Endodermal cell (in vitro differentiated cells): ENCODE data around the gene SPIRE2. TPM values are rescaled to one million over a fixed set of nuclear protein-coding genes. Genes with fewer than 3 reads are reported as not detected.
"Not testable (repeated sequence)": the region's sequence is repeated elsewhere in the genome, so short reads cannot be mapped to it uniquely, and the experiment has no call there.

Source experiments
- DNase-seq: peaks from one replicate; pipeline ENCODE4 v3.0.0-alpha.2; 2017
- H3K27ac ChIP-seq: 2 replicates; pipeline ENCODE4 v1.5.1; 2013; ENCODE audit warnings: mild to moderate bottlenecking, low read depth, low read length, moderate library complexity
- H3K27me3 ChIP-seq: 2 replicates; pipeline ENCODE4 v1.6.1; 2013; ENCODE audit warnings: mild to moderate bottlenecking, low read length, moderate library complexity; ENCODE audit not compliant: insufficient read depth, control insufficient read depth, poor library complexity, severe bottlenecking
- H3K36me3 ChIP-seq: 2 replicates; pipeline ENCODE4 v1.7.0; 2013; ENCODE audit warnings: mild to moderate bottlenecking, low read length, moderate library complexity; ENCODE audit not compliant: control insufficient read depth, insufficient read depth
- H3K4me1 ChIP-seq: one replicate; pipeline ENCODE4 v1.7.0; 2013; ENCODE audit warnings: low read length; ENCODE audit not compliant: control insufficient read depth, insufficient read depth
- H3K4me3 ChIP-seq: 2 replicates; pipeline ENCODE4 v1.5.1; 2013; ENCODE audit warnings: mild to moderate bottlenecking, low read length, moderate library complexity
- H3K9ac ChIP-seq: 2 replicates; pipeline ENCODE4 v1.6.1; 2013; ENCODE audit warnings: mild to moderate bottlenecking, low read length, moderate library complexity; ENCODE audit not compliant: poor library complexity, severe bottlenecking; ENCODE audit errors: extremely low read depth
- H3K9me3 ChIP-seq: 2 replicates; pipeline ENCODE4 v1.6.1; 2013; ENCODE audit warnings: mild to moderate bottlenecking, low read length, moderate library complexity; ENCODE audit not compliant: control insufficient read depth
- H3K27ac Mint-ChIP-seq: 2 replicates; pipeline ENCODE4 v1.8.0; 2020; ENCODE audit warnings: mixed read lengths
- H3K27me3 Mint-ChIP-seq: 2 replicates; pipeline ENCODE4 v1.8.0; 2021; ENCODE audit warnings: mild to moderate bottlenecking, mixed read lengths; ENCODE audit not compliant: insufficient read depth
- H3K36me3 Mint-ChIP-seq: 2 replicates; pipeline ENCODE4 v1.8.0; 2020; ENCODE audit warnings: low read depth, mixed read lengths
- H3K4me1 Mint-ChIP-seq: 2 replicates; pipeline ENCODE4 v1.8.0; 2020; ENCODE audit warnings: mixed read lengths
- H3K4me3 Mint-ChIP-seq: 2 replicates; pipeline ENCODE4 v1.8.0; 2020; ENCODE audit warnings: mild to moderate bottlenecking, moderate library complexity, mixed read lengths
- H3K9me3 Mint-ChIP-seq: 2 replicates; pipeline ENCODE4 v1.8.0; 2020; ENCODE audit warnings: mild to moderate bottlenecking, mixed read lengths
- CTCF ChIP-seq: fragments of 200-600 bp; sonication (generic); conservative IDR thresholded peaks from 2 replicates; pipeline ENCODE4 v1.5.0; 2021; ENCODE audit warnings: antibody characterized with exemption, mild to moderate bottlenecking
- WGBS, 2 experiments: methylation state at CpG; one replicate each; pipeline versions ENCODE4 v1.1.5 to v1.1.7; 2013; ENCODE audit warnings: missing lambda C conversion rate in 2 of 2, mixed read lengths in 1 of 2; ENCODE audit not compliant: insufficient coverage in 1 of 2, insufficient read length in 1 of 2; 5-methylcytosine and 5-hydroxymethylcytosine counted together
- total RNA-seq, 2 donors: library from RNA; stranded (reverse); fragmentation: NEBNext Ultra II Directional in 1 of 2; extraction: Animal tissue kit (Norgen Biotek cat#: 25700) in 1 of 2; gene quantifications; 2 replicates in 1 of 2; 3 replicates in 1 of 2; pipeline ENCODE4 v1.2.1, GENCODE V29; 2021

The SPIRE2 gene
- total RNA-seq, 2 donors from 2014 or later = 12.8 to 12.9 TPM

- H3K27me3 Mint-ChIP-seq = no peaks in the 10 kb centered on the region
- no peak overlapping the region for H3K4me3 Mint-ChIP-seq
- Histone ChIP-seq H3K4me1 (no peaks in the 10 kb centered on the region), H3K27me3 (no peaks in the 10 kb centered on the region), H3K9me3 (peaks cover 6% of the 10 kb centered on the region), H3K9ac (no peak overlapping the region), H3K4me3 (no peak overlapping the region), H3K27ac (no peak overlapping the region), H3K36me3 (peaks cover 63% of the 10 kb centered on the region)
- peaks cover 61% of the 10 kb centered on the region for H3K36me3 Mint-ChIP-seq
- H3K9me3 Mint-ChIP-seq = peaks cover 8% of the 10 kb centered on the region
- no peak for TF ChIP-seq CTCF
- no peak overlapping the region for H3K27ac Mint-ChIP-seq
- 97 to 100% methylated on average over 4 of the region's 4 CpGs for WGBS, 2 experiments
- DNase-seq = no peak
- peaks cover 4% of the 10 kb centered on the region for H3K4me1 Mint-ChIP-seq
These were observed 19.8 kb upstream of the SPIRE2 start for GRCh38 chr16:89808475-89808874.

GRCh38 chr16:89811321-89811720, 17.0 kb upstream of the SPIRE2 start:
- H3K4me1 ChIP-seq = peaks cover 2% of the 10 kb centered on the region
- Mint-ChIP-seq H3K27me3 (no peaks in the 10 kb centered on the region), H3K27ac (no peak overlapping the region), H3K36me3 (peaks cover 56% of the 10 kb centered on the region), H3K4me3 (no peak overlapping the region), H3K9me3 (peaks cover 8% of the 10 kb centered on the region), H3K4me1 (peaks cover 11% of the 10 kb centered on the region)
- no peaks in the 10 kb centered on the region for H3K27me3 ChIP-seq
- peaks cover 6% of the 10 kb centered on the region for H3K9me3 ChIP-seq
- peaks cover 49% of the 10 kb centered on the region for H3K36me3 ChIP-seq
- 77 to 80% methylated on average over 1 to 2 of the region's 2 CpGs for WGBS, 2 experiments
- no peak overlapping the region for H3K4me3 ChIP-seq
- H3K9ac ChIP-seq = no peak overlapping the region
- TF ChIP-seq CTCF = peak; percentile 42
- no peak for DNase-seq
- no peak overlapping the region for H3K27ac ChIP-seq

GRCh38 chr16:89815639-89816348, 12.5 kb upstream of the SPIRE2 start:
- peak overlapping the region; percentile 82 for H3K27ac Mint-ChIP-seq
- H3K4me1 ChIP-seq = peaks cover 2% of the 10 kb centered on the region
- H3K9me3 ChIP-seq = no peaks in the 10 kb centered on the region
- peaks cover 24% of the 10 kb centered on the region for H3K36me3 Mint-ChIP-seq
- no peaks in the 10 kb centered on the region for H3K27me3 Mint-ChIP-seq
- peaks cover 13% of the 10 kb centered on the region for H3K36me3 ChIP-seq
- H3K9me3 Mint-ChIP-seq = peaks cover 8% of the 10 kb centered on the region
- peak overlapping the region; percentile 82 for H3K4me3 Mint-ChIP-seq
- no peak for TF ChIP-seq CTCF
- peaks cover 12% of the 10 kb centered on the region for H3K4me1 Mint-ChIP-seq
- 1 to 5% methylated on average over 19 to 65 of the region's 65 CpGs for WGBS, 2 experiments
- peak overlapping the region; percentile 57 for H3K9ac ChIP-seq
- no peak overlapping the region for H3K27ac ChIP-seq
- peak; percentile 64 for DNase-seq
- no peaks in the 10 kb centered on the region for H3K27me3 ChIP-seq
- peak overlapping the region; percentile 89 for H3K4me3 ChIP-seq

- DNase-seq, H3K9me3 ChIP-seq, H3K27me3 ChIP-seq, H3K36me3 ChIP-seq, H3K9ac ChIP-seq, H3K27ac Mint-ChIP-seq, H3K4me3 ChIP-seq, H3K27ac ChIP-seq, H3K27me3 Mint-ChIP-seq: not testable (repeated sequence)
- H3K4me1 Mint-ChIP-seq = peaks cover 28% of the 10 kb centered on the region
- H3K4me1 ChIP-seq = peaks cover 14% of the 10 kb centered on the region
- 87 to 93% methylated on average over 6 to 13 of the region's 14 CpGs for WGBS, 2 experiments
- peak overlapping the region; percentile 24 for H3K4me3 Mint-ChIP-seq
- peaks cover 10% of the 10 kb centered on the region for H3K9me3 Mint-ChIP-seq
- peaks cover 16% of the 10 kb centered on the region for H3K36me3 Mint-ChIP-seq
These were observed 9.3 kb upstream of the SPIRE2 start for GRCh38 chr16:89818851-89819403.

- not testable (repeated sequence) for H3K9me3 ChIP-seq, H3K9ac ChIP-seq, H3K27me3 ChIP-seq, H3K27me3 Mint-ChIP-seq, H3K27ac Mint-ChIP-seq, DNase-seq, H3K27ac ChIP-seq, H3K36me3 ChIP-seq, H3K4me3 Mint-ChIP-seq, H3K4me3 ChIP-seq
- H3K4me1 ChIP-seq = peaks cover 12% of the 10 kb centered on the region
- peaks cover 10% of the 10 kb centered on the region for H3K36me3 Mint-ChIP-seq
- peaks cover 10% of the 10 kb centered on the region for H3K9me3 Mint-ChIP-seq
- peaks cover 23% of the 10 kb centered on the region for H3K4me1 Mint-ChIP-seq
- 95 to 98% methylated on average over 6 to 8 of the region's 8 CpGs for WGBS, 2 experiments
These were observed 8.8 kb upstream of the SPIRE2 start for GRCh38 chr16:89819448-89819847.
